Ovary (tissue), 3 donors: ENCODE measurements around the gene ZRANB2.

Experiments
- EP300 ChIP-seq: sonication (generic); formaldehyde crosslinking; IDR thresholded peaks from one replicate; pipeline ENCODE4 v1.6.1; 2017; ENCODE audit warnings: antibody characterized with exemption
- POLR2A ChIP-seq: fragments of 450-650 bp; IDR thresholded peaks from one replicate; pipeline ENCODE4 v1.6.1; 2017; ENCODE audit warnings: antibody characterized with exemption, mild to moderate bottlenecking, moderate library complexity
- TF ChIP-seq, protein P1 (sequence below), 3 donors: fragments of 450-650 bp in 2 of 3; fragments of 200-600 bp in 1 of 3; IDR thresholded peaks; one replicate each; pipeline versions ENCODE4 v1.5.1 to v1.8.0; 2016 to 2022; ENCODE audit warnings: antibody characterized with exemption in 3 of 3, mild to moderate bottlenecking in 1 of 3
- donor health status: DM: no; HTN: no; CAD: no.

DNA sequence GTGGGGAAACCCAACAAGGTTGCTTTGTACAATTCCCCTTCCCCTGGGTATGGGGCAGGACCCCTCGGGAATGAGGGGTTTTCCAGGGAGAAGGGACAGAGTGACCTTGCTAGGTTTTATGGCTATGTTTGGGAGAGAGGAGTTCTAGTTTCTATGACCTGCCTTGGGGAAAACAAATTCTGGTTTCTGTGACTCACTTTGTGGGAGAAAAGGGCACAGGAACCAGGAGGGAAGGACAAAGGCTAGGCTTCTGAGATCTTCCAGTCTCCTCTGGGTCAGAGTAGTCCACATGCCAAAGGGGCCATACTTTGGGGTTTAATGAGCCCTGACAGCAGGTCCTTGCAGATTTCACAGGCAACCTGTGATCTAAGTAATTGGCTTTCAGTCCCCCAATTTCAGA is 27.7 kb downstream of the ZRANB2 start:
- no peak for TF ChIP-seq EP300
- TF ChIP-seq, protein P1, sequence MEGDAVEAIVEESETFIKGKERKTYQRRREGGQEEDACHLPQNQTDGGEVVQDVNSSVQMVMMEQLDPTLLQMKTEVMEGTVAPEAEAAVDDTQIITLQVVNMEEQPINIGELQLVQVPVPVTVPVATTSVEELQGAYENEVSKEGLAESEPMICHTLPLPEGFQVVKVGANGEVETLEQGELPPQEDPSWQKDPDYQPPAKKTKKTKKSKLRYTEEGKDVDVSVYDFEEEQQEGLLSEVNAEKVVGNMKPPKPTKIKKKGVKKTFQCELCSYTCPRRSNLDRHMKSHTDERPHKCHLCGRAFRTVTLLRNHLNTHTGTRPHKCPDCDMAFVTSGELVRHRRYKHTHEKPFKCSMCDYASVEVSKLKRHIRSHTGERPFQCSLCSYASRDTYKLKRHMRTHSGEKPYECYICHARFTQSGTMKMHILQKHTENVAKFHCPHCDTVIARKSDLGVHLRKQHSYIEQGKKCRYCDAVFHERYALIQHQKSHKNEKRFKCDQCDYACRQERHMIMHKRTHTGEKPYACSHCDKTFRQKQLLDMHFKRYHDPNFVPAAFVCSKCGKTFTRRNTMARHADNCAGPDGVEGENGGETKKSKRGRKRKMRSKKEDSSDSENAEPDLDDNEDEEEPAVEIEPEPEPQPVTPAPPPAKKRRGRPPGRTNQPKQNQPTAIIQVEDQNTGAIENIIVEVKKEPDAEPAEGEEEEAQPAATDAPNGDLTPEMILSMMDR (IDR thresholded peaks at IDR 0.05) = no peak
- TF ChIP-seq POLR2A = no peak
